ENCODE data around the gene HCFC1R1. TPM values are rescaled to one million over a fixed set of nuclear protein-coding genes. Genes with fewer than 3 reads are reported as not detected.

Gene HCFC1R1
- total and polyA plus RNA-seq, 4 donors: 10.9 to 138 (median 45.7) TPM

DNA sequence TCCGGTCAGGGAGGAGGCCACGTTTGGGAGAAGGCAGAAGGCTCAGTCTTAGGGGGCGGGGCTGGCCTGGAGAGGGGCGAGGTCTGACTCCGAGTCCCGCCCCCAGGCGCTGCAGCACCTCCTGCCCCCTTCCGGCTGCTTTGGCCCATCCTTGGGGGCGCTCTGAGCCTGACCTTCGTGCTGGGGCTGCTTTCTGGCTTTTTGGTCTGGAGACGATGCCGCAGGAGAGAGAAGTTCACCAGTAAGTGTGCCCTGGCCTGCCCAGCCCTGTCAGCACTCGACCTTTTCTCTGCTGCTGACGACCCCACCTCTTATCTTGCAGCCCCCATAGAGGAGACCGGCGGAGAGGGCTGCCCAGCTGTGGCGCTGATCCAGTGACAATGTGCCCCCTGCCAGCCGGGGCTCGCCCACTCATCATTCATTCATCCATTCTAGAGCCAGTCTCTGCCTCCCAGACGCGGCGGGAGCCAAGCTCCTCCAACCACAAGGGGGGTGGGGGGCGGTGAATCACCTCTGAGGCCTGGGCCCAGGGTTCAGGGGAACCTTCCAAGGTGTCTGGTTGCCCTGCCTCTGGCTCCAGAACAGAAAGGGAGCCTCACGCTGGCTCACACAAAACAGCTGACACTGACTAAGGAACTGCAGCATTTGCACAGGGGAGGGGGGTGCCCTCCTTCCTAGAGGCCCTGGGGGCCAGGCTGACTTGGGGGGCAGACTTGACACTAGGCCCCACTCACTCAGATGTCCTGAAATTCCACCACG, 2.1 kb downstream of the HCFC1R1 start:
- peak overlapping the region in 1 of 2 donors; percentile 55 for H3K9ac ChIP-seq (ENCODE audit: insufficient read depth in 1 of 2, low read length in 2 of 2)
- ATAC-seq (ENCODE audit: insufficient read depth, low FRiP score): peak; percentile 45
- DNase-seq: peak; percentile 59 to 67 (median 63)
- H3K9me3 ChIP-seq (ENCODE audit: control insufficient read depth in 4 of 4, insufficient read depth in 3 of 4, low read length in 3 of 4): no peaks in the 10 kb centered on the region
- H3K4me1 ChIP-seq (ENCODE audit: control insufficient read depth in 5 of 5, insufficient read depth in 5 of 5, low read length in 5 of 5): peaks cover 0 to 39% (median 26%) of the 10 kb centered on the region in 5 donors
- 17 to 19% methylated on average over 22 to 25 of the region's 25 CpGs for WGBS, 2 donors
- peaks cover 0 to 10% (median 9%) of the 10 kb centered on the region in 3 donors for H3K27me3 ChIP-seq (ENCODE audit: control insufficient read depth in 3 of 3, insufficient read depth in 3 of 3, low read length in 2 of 3)
- H3K36me3 ChIP-seq (ENCODE audit: control insufficient read depth in 4 of 4, insufficient read depth in 4 of 4, low read length in 4 of 4): peaks cover 0 to 13% (median 6%) of the 10 kb centered on the region in 4 donors
- peak overlapping the region; percentile 75 for H3K4me3 ChIP-seq
- TF ChIP-seq, protein P1, sequence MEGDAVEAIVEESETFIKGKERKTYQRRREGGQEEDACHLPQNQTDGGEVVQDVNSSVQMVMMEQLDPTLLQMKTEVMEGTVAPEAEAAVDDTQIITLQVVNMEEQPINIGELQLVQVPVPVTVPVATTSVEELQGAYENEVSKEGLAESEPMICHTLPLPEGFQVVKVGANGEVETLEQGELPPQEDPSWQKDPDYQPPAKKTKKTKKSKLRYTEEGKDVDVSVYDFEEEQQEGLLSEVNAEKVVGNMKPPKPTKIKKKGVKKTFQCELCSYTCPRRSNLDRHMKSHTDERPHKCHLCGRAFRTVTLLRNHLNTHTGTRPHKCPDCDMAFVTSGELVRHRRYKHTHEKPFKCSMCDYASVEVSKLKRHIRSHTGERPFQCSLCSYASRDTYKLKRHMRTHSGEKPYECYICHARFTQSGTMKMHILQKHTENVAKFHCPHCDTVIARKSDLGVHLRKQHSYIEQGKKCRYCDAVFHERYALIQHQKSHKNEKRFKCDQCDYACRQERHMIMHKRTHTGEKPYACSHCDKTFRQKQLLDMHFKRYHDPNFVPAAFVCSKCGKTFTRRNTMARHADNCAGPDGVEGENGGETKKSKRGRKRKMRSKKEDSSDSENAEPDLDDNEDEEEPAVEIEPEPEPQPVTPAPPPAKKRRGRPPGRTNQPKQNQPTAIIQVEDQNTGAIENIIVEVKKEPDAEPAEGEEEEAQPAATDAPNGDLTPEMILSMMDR (IDR thresholded peaks at IDR 0.05; ENCODE audit: control extremely low read depth, extremely low read depth): no peak
- peak overlapping the region; percentile 96 for H3K27ac ChIP-seq (ENCODE audit: low read depth in 1 of 2, low read length in 1 of 2)

DNA sequence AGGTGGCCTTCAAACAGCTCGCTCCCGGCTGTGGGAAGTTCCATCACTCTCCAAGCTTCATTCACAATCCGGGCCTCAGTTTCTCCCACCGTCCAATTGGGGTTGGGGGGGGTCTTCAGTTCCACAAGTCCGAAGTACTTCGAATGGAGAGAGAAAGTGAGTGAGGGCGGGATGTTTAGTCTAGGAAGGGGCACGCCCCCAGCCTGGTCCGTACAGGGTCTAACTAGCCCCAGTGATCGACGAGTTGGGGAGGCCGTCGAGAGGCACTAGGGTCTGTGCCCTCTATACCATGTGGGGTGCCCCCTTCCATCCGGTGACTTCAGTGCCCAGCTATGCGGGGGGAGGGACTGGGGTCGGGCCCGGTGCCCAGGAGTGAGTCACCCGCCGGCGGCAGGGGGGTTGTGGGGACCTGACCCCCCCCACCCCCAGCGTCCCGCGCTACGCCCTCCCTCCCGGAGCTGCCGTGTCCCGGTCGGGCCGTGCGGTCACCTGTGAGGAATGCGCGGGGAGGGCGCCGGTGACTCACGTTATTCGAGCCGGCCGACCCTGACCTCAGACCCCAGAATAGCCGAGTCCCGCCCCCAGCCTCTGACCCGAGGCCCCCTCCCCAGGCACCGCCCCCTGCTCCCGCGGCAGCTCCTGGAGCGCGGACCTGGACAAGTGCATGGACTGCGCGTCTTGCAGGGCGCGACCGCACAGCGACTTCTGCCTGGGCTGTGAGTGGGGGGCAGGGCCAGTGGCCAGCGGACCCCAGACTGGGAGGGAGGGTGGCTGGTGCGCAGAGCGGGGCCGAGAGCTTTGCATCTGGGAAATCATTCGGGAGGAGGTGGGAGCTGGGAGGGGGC, 2.9 kb downstream of the HCFC1R1 start:
- H3K9me3 ChIP-seq (ENCODE audit: control insufficient read depth in 4 of 4, insufficient read depth in 3 of 4, low read length in 3 of 4): no peaks in the 10 kb centered on the region
- H3K4me1 ChIP-seq (ENCODE audit: control insufficient read depth in 5 of 5, insufficient read depth in 5 of 5, low read length in 5 of 5): peaks cover 0 to 39% (median 26%) of the 10 kb centered on the region in 5 donors
- 0 to 1% methylated on average over 43 to 57 of the region's 57 CpGs for WGBS, 2 donors
- peak overlapping the region; percentile 75 for H3K4me3 ChIP-seq
- peak; percentile 52 to 77 (median 61) for DNase-seq
- peaks cover 0 to 13% (median 9%) of the 10 kb centered on the region in 3 donors for H3K27me3 ChIP-seq (ENCODE audit: control insufficient read depth in 3 of 3, insufficient read depth in 3 of 3, low read length in 2 of 3)
- TF ChIP-seq, protein P1 (IDR thresholded peaks at IDR 0.05; ENCODE audit: control extremely low read depth, extremely low read depth): no peak
- H3K27ac ChIP-seq (ENCODE audit: low read depth in 1 of 2, low read length in 1 of 2): peak overlapping the region; percentile 96 to 99
- peak; percentile 46 for ATAC-seq (ENCODE audit: insufficient read depth, low FRiP score)
- H3K36me3 ChIP-seq (ENCODE audit: control insufficient read depth in 4 of 4, insufficient read depth in 4 of 4, low read length in 4 of 4): peaks cover 0 to 5% (median 2%) of the 10 kb centered on the region in 4 donors
- H3K9ac ChIP-seq (ENCODE audit: insufficient read depth in 1 of 2, low read length in 2 of 2): peak overlapping the region; percentile 42 to 55

DNA sequence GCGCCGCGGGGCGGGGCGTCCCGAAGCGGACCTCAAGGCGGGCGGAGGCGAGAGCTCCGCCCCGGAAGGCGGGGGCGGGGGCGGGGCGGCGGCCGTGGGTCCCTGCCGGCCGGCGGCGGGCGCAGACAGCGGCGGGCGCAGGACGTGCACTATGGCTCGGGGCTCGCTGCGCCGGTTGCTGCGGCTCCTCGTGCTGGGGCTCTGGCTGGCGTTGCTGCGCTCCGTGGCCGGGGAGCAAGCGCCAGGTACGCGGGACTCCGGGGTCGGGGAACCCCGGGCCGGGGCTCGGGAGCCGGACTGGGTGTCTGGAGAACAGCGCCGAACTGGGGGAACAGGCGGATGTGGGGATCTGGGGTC, 3.5 kb downstream of the HCFC1R1 start, which contains the start of gene TNFRSF12A:
Gene TNFRSF12A, plus strand, starts transcription at position 122 of the 357 bp plus-strand sequence. Its CDS starts 30 bp downstream, at position 152.
- Histone ChIP-seq H3K36me3 (ENCODE audit: control insufficient read depth in 4 of 4, insufficient read depth in 4 of 4, low read length in 4 of 4) (peaks cover 0 to 3% (median 0%) of the 10 kb centered on the region in 4 donors), H3K4me3 (peak within 1 kb of the TSS; percentile 75), H3K27me3 (ENCODE audit: control insufficient read depth in 3 of 3, insufficient read depth in 3 of 3, low read length in 2 of 3) (peaks cover 0 to 13% (median 9%) of the 10 kb centered on the region in 3 donors), H3K9ac (ENCODE audit: insufficient read depth in 1 of 2, low read length in 2 of 2) (peak within 1 kb of the TSS; percentile 42 to 55), H3K9me3 (ENCODE audit: control insufficient read depth in 4 of 4, insufficient read depth in 3 of 4, low read length in 3 of 4) (no peaks in the 10 kb centered on the region), H3K4me1 (ENCODE audit: control insufficient read depth in 5 of 5, insufficient read depth in 5 of 5, low read length in 5 of 5) (peaks cover 0 to 40% (median 26%) of the 10 kb centered on the region in 5 donors), H3K27ac (ENCODE audit: low read depth in 1 of 2, low read length in 1 of 2) (peak within 1 kb of the TSS; percentile 96 to 99)
- ATAC-seq (ENCODE audit: insufficient read depth, low FRiP score): peak; percentile 48
- WGBS, 2 donors: 0% methylated on average over 45 to 49 of the region's 49 CpGs
- TF ChIP-seq, protein P1 (IDR thresholded peaks at IDR 0.05; ENCODE audit: control extremely low read depth, extremely low read depth): no peak
- peak; percentile 74 to 84 (median 81) for DNase-seq
